Uterus (tissue), 4 donors: ENCODE results near the gene LHPP. TPM values are rescaled to one million over a fixed set of nuclear protein-coding genes. Genes with fewer than 3 reads are reported as not detected.

ENCODE experiments used
- DNase-seq, 2 donors: peaks; one replicate each; pipeline ENCODE4 v3.0.0-alpha.2; 2019 to 2020
- H3K27ac ChIP-seq, 2 donors: fragments of 200-600 bp; sonication (generic); 1 replicate in 1 of 2; 2 replicates in 1 of 2; pipeline ENCODE4 v1.5.1; 2016 to 2018
- H3K27me3 ChIP-seq, 2 donors: fragments of 200-600 bp; sonication (generic); one replicate each; pipeline ENCODE4 v1.5.1; 2018 to 2019; ENCODE audit warnings: control low read depth in 1 of 2
- H3K36me3 ChIP-seq, 2 donors: fragments of 200-600 bp; sonication (generic); one replicate each; pipeline ENCODE4 v1.5.1; 2019; ENCODE audit warnings: control low read depth in 1 of 2
- H3K4me1 ChIP-seq, 2 donors: fragments of 200-600 bp; sonication (generic); one replicate each; pipeline ENCODE4 v1.5.1; 2018 to 2019; ENCODE audit warnings: control low read depth in 1 of 2
- H3K4me3 ChIP-seq, 2 donors: fragments of 200-600 bp; sonication (generic); 1 replicate in 1 of 2; 2 replicates in 1 of 2; pipeline ENCODE4 v1.5.1; 2018 to 2019; ENCODE audit warnings: mild to moderate bottlenecking in 1 of 2
- H3K9me3 ChIP-seq, 2 donors: fragments of 200-600 bp; sonication (generic); one replicate each; pipeline ENCODE4 v1.5.1; 2019; ENCODE audit warnings: control low read depth in 1 of 2
- CTCF ChIP-seq, 4 experiments: fragments of 200-600 bp in 2 of 4; fragments of 450-650 bp in 2 of 4; sonication (generic) in 2 of 4; IDR thresholded peaks; one replicate each; pipeline ENCODE4 v1.5.1; 2016 to 2019; ENCODE audit warnings: antibody characterized with exemption in 4 of 4, mild to moderate bottlenecking in 2 of 4, moderate library complexity in 1 of 4
- POLR2A ChIP-seq, 2 donors: fragments of 450-650 bp; IDR thresholded peaks; one replicate each; pipeline ENCODE4 v1.6.1; 2016; ENCODE audit warnings: antibody characterized with exemption in 2 of 2, mild to moderate bottlenecking in 1 of 2, moderate library complexity in 1 of 2
- intact Hi-C: fragments of 100-400 bp; cut with DNase I; formaldehyde crosslinking; loops from one replicate; pipeline ENCODE4 v1.15.1; 2023; ENCODE audit warnings: low total_unique reads
- total RNA-seq, 4 donors: library from RNA; depleted of rRNA in 3 of 4; stranded (reverse); fragments of >200 nt in 3 of 4; gene quantifications; one replicate each; pipeline versions ENCODE4 v1.1.0 to v1.2.4, GENCODE V29; 2014 to 2023
- donor health status: DM: yes; HTN: yes; CAD: no.

The LHPP gene
- total RNA-seq, 4 donors from 2014 or later: 0.51 to 23.2 (median 15.3) TPM; not detected in 1

GRCh38 chr10:124557648-124558338 is 96.2 kb downstream of the LHPP start:
- Histone ChIP-seq H3K4me1 (peaks cover 24 to 31% of the 10 kb centered on the region in 2 donors), H3K9me3 (no peaks in the 10 kb centered on the region), H3K27ac (peak overlapping the region; percentile 95 to 99), H3K36me3 (no peaks in the 10 kb centered on the region), H3K4me3 (no peak overlapping the region), H3K27me3 (no peaks in the 10 kb centered on the region)
- no peak for TF ChIP-seq POLR2A (IDR thresholded peaks at IDR 0.05)
- no peak for TF ChIP-seq CTCF (IDR thresholded peaks at IDR 0.05)
- intact Hi-C loops: no loop called here
- peak in 1 of 2 donors; percentile 47 for DNase-seq

- no peaks in the 10 kb centered on the region for H3K36me3 ChIP-seq
- intact Hi-C loops: no loop called here
- H3K9me3 ChIP-seq: no peaks in the 10 kb centered on the region
- no peak for DNase-seq
- H3K27ac ChIP-seq: peak overlapping the region; percentile 95 to 99
- no peak for TF ChIP-seq POLR2A (IDR thresholded peaks at IDR 0.05)
- TF ChIP-seq CTCF (IDR thresholded peaks at IDR 0.05): no peak
- no peaks in the 10 kb centered on the region for H3K27me3 ChIP-seq
- peaks cover 24 to 31% of the 10 kb centered on the region in 2 donors for H3K4me1 ChIP-seq
- H3K4me3 ChIP-seq: no peak overlapping the region
These were observed 97.0 kb downstream of the LHPP start for GRCh38 chr10:124558339-124559321.

- Histone ChIP-seq H3K4me1 (peaks cover 24 to 31% of the 10 kb centered on the region in 2 donors), H3K27me3 (no peaks in the 10 kb centered on the region), H3K27ac (peak overlapping the region; percentile 95 to 99), H3K36me3 (no peaks in the 10 kb centered on the region), H3K9me3 (no peaks in the 10 kb centered on the region), H3K4me3 (no peak overlapping the region)
- DNase-seq: no peak
- TF ChIP-seq POLR2A (IDR thresholded peaks at IDR 0.05): no peak
- no peak for TF ChIP-seq CTCF (IDR thresholded peaks at IDR 0.05)
- intact Hi-C loops: no loop called here
These were observed 97.9 kb downstream of the LHPP start for GRCh38 chr10:124559372-124560132.

GRCh38 chr10:124560377-124561105 is 98.9 kb downstream of the LHPP start:
- H3K27ac ChIP-seq: peak overlapping the region; percentile 95 to 99
- H3K27me3 ChIP-seq: no peaks in the 10 kb centered on the region
- H3K4me3 ChIP-seq: no peak overlapping the region
- no peaks in the 10 kb centered on the region for H3K9me3 ChIP-seq
- TF ChIP-seq CTCF (IDR thresholded peaks at IDR 0.05) (no peak), POLR2A (IDR thresholded peaks at IDR 0.05) (peak in 1 of 2 donors; percentile 50)
- peak; percentile 85 to 95 for DNase-seq
- peaks cover 24 to 31% of the 10 kb centered on the region in 2 donors for H3K4me1 ChIP-seq
- intact Hi-C loops: no loop called here
- H3K36me3 ChIP-seq: no peaks in the 10 kb centered on the region
